Measurements from ENCODE around the gene RNF44. TPM values are rescaled to one million over a fixed set of nuclear protein-coding genes. Genes with fewer than 3 reads are reported as not detected.

Gene RNF44
- total and polyA plus RNA-seq, 2 of the 13 experiments (the other 11 are each of a cell fraction or from before 2014, with no cell fraction given): 9.2 to 16.8 TPM

- TF ChIP-seq, protein P1, sequence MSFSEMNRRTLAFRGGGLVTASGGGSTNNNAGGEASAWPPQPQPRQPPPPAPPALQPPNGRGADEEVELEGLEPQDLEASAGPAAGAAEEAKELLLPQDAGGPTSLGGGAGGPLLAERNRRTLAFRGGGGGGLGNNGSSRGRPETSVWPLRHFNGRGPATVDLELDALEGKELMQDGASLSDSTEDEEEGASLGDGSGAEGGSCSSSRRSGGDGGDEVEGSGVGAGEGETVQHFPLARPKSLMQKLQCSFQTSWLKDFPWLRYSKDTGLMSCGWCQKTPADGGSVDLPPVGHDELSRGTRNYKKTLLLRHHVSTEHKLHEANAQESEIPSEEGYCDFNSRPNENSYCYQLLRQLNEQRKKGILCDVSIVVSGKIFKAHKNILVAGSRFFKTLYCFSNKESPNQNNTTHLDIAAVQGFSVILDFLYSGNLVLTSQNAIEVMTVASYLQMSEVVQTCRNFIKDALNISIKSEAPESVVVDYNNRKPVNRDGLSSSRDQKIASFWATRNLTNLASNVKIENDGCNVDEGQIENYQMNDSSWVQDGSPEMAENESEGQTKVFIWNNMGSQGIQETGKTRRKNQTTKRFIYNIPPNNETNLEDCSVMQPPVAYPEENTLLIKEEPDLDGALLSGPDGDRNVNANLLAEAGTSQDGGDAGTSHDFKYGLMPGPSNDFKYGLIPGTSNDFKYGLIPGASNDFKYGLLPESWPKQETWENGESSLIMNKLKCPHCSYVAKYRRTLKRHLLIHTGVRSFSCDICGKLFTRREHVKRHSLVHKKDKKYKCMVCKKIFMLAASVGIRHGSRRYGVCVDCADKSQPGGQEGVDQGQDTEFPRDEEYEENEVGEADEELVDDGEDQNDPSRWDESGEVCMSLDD (CRISPR knock-in tag; IDR thresholded peaks at IDR 0.05; ENCODE audit: borderline replicate concordance): no peak
- TF ChIP-seq, protein P2, sequence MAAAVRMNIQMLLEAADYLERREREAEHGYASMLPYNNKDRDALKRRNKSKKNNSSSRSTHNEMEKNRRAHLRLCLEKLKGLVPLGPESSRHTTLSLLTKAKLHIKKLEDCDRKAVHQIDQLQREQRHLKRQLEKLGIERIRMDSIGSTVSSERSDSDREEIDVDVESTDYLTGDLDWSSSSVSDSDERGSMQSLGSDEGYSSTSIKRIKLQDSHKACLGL (CRISPR knock-in tag; IDR thresholded peaks at IDR 0.05): no peak
- TF ChIP-seq ATAD3A (CRISPR knock-in tag; IDR thresholded peaks at IDR 0.05) (no peak), GFI1 (CRISPR knock-in tag; IDR thresholded peaks at IDR 0.05; ENCODE audit: borderline replicate concordance) (no peak), TGIF2 (CRISPR knock-in tag; IDR thresholded peaks at IDR 0.05) (0 out of 2 replicates have a peak, but pooled peaks have one; percentile 26), ZNF562 (CRISPR knock-in tag; IDR thresholded peaks at IDR 0.05; ENCODE audit: borderline replicate concordance) (no peak), EHMT2 (IDR thresholded peaks at IDR 0.05; ENCODE audit: borderline replicate concordance, low read depth, low read length) (no peak), POLR2G (IDR thresholded peaks at IDR 0.05; ENCODE audit: low read depth, low read length) (no peak), RFX1 (IDR thresholded peaks at IDR 0.05) (no peak), EZH2 (conservative IDR thresholded peaks at IDR 0.05; ENCODE audit: low read depth, low read length) (no peak), NR2C2 (CRISPR knock-in tag; IDR thresholded peaks at IDR 0.05; ENCODE audit: borderline replicate concordance) (no peak), SIX1 (CRISPR knock-in tag; IDR thresholded peaks at IDR 0.05; ENCODE audit: borderline replicate concordance) (no peak), MTERF4 (CRISPR knock-in tag; IDR thresholded peaks at IDR 0.05) (no peak), ZNF543 (CRISPR knock-in tag; IDR thresholded peaks at IDR 0.05) (no peak), HINFP (CRISPR knock-in tag; IDR thresholded peaks at IDR 0.05; ENCODE audit: low read depth) (no peak), ZNF670 (CRISPR knock-in tag; IDR thresholded peaks at IDR 0.05; ENCODE audit: borderline replicate concordance) (no peak), ZNF841 (CRISPR knock-in tag; IDR thresholded peaks at IDR 0.05; ENCODE audit: borderline replicate concordance) (no peak), FOSL2 (CRISPR knock-in tag; IDR thresholded peaks at IDR 0.05) (no peak), RAD21 (CRISPR knock-in tag; IDR thresholded peaks at IDR 0.05) (no peak), ZNF446 (CRISPR knock-in tag; IDR thresholded peaks at IDR 0.05) (no peak), JUND (CRISPR knock-in tag; IDR thresholded peaks at IDR 0.05) (no peak), ZNF577 (CRISPR knock-in tag; IDR thresholded peaks at IDR 0.05; ENCODE audit: borderline replicate concordance, low read depth) (no peak)
- TF ChIP-seq, protein P3, sequence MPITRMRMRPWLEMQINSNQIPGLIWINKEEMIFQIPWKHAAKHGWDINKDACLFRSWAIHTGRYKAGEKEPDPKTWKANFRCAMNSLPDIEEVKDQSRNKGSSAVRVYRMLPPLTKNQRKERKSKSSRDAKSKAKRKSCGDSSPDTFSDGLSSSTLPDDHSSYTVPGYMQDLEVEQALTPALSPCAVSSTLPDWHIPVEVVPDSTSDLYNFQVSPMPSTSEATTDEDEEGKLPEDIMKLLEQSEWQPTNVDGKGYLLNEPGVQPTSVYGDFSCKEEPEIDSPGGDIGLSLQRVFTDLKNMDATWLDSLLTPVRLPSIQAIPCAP (CRISPR knock-in tag; IDR thresholded peaks at IDR 0.05; ENCODE audit: low read depth): no peak
- TF ChIP-seq, protein P4, sequence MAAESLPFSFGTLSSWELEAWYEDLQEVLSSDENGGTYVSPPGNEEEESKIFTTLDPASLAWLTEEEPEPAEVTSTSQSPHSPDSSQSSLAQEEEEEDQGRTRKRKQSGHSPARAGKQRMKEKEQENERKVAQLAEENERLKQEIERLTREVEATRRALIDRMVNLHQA (CRISPR knock-in tag; IDR thresholded peaks at IDR 0.05): no peak
Observed at GRCh38 chr5:176549871-176550270, 12.7 kb upstream of the RNF44 start (continued).

All from HepG2 (cell line).